GM20000 (cell line): ENCODE measurements around the gene HELZ.
A peak's percentile ranks its signal among the peaks of the same experiment; 100 is the strongest.

Source experiments
- DNase-seq: peaks from one replicate; pipeline ENCODE4 v3.0.0; 2012; ENCODE audit warnings: low spot score
- CTCF ChIP-seq: IDR thresholded peaks from 2 replicates; pipeline ENCODE4 v1.5.1; 2012; ENCODE audit warnings: mild to moderate bottlenecking, control low read depth; ENCODE audit errors: extremely low read depth, missing control alignments

The HELZ gene

GRCh38 chr17:67221062-67221998 lies 23.7 kb downstream of the HELZ start:
- DNase-seq = peak; percentile 37
- no peak for TF ChIP-seq CTCF

GRCh38 chr17:67218385-67218950 lies 26.5 kb downstream of the HELZ start:
- no peak for DNase-seq
- TF ChIP-seq CTCF = no peak

- DNase-seq = no peak
- no peak for TF ChIP-seq CTCF
Measured at GRCh38 chr17:67217446-67217845, 27.6 kb downstream of the HELZ start.

- TF ChIP-seq CTCF = no peak
- no peak for DNase-seq
Measured at GRCh38 chr17:67216578-67217320, 28.2 kb downstream of the HELZ start.

GRCh38 chr17:67215991-67216421 lies 29.0 kb downstream of the HELZ start:
- no peak for TF ChIP-seq CTCF
- DNase-seq = no peak

GRCh38 chr17:67212714-67213417 lies 32.1 kb downstream of the HELZ start:
- TF ChIP-seq CTCF = no peak
- DNase-seq = no peak
